ENCODE measurements around the gene PITPNM2.

DNA sequence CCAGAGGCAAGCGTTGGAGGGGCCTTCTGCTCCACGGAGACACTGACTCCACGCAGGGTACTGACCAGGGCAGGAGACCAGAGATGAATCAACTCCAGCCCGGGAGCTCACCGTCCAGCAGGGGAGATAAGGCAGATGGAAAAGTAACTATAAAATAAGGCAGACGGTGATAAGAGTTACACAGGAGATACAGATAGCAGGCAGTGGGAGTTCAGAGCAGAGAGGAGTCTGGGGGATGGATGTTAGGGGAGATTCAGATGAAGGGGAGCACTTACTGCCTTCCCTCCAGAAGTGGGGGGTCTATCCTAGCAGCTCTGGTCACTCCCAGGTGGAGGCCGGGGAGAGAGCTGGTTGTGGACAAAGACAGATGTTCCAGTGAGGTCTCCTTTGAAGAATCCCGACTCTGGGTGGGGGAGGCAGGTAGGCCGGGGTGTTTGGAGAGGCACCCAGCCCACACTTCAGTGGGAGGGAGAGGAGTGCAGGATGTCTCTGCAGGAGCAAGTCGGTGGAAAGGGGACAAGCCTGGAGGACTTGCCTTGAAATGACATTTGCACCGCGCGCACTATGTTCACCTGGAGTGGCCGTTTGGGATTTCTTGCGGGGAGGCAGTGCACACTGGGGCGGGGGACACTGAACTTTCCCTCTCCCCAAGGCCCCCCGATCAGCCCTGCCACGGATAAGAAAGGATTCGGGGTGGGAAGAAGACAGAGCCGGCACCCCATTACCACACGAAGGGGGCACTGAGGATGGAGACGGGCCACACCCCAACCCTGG, 1.2 kb downstream of the PITPNM2 start:
- TF ChIP-seq, protein P1, sequence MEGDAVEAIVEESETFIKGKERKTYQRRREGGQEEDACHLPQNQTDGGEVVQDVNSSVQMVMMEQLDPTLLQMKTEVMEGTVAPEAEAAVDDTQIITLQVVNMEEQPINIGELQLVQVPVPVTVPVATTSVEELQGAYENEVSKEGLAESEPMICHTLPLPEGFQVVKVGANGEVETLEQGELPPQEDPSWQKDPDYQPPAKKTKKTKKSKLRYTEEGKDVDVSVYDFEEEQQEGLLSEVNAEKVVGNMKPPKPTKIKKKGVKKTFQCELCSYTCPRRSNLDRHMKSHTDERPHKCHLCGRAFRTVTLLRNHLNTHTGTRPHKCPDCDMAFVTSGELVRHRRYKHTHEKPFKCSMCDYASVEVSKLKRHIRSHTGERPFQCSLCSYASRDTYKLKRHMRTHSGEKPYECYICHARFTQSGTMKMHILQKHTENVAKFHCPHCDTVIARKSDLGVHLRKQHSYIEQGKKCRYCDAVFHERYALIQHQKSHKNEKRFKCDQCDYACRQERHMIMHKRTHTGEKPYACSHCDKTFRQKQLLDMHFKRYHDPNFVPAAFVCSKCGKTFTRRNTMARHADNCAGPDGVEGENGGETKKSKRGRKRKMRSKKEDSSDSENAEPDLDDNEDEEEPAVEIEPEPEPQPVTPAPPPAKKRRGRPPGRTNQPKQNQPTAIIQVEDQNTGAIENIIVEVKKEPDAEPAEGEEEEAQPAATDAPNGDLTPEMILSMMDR (conservative IDR thresholded peaks at IDR 0.05; ENCODE audit: low read length): no peak
- no peak for TF ChIP-seq EZH2phosphoT487 (IDR thresholded peaks at IDR 0.05; ENCODE audit: borderline replicate concordance, low read depth, low read length)

All from OCI-LY7 (cell line).